GM04504 (cell line): Measurements from ENCODE around the gene ZFHX2.
"Not testable (repeated sequence)": the region's sequence is repeated elsewhere in the genome, so short reads cannot be mapped to it uniquely, and the experiment has no call there.

ENCODE experiments used
- DNase-seq: peaks from one replicate; pipeline ENCODE4 v3.0.0-alpha.2; 2012; ENCODE audit warnings: low read depth

The ZFHX2 gene

DNA sequence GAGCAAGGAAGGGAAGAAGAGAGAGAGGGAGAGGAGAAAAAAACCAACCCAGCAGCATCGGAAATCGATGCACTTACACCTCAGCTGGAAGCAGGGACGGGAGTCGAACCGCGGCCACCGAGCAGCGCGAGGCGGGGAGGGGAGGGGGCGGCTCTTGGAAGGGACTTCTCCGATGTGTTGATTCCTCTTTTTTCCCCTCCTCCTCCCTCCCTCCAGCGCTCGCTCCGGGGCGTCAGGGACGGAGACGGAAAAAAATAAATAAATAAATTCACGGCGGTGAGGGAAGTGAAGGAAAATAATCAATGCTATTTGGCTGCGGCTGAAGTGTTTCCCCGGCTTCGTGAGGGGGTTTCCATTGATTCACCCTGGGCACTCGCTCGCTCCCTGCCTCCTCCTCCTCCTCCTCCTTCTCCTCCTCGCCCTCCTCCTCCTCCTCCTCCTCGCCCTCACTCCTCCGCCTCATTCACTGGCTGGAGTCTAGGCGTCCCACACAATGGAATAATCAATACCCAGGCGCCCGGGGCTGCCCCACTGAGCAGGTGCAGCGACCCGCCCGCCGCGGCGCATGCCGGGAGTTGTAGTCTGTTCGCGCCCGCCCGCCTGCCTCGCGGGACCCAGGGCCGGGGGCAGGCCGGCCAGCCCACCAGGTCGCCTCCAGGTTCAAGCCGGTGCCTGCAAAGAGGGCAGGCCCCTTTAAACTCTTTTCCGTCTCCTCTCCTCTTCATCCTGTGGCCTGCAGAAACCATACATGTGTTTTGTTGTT, at the start of gene ZFHX2:
ZFHX2 (minus strand) TSS at position 500 of the 763 bp plus-strand sequence. CDS start 16,440 bp downstream, outside the sequence.
- DNase-seq = no peak

DNA sequence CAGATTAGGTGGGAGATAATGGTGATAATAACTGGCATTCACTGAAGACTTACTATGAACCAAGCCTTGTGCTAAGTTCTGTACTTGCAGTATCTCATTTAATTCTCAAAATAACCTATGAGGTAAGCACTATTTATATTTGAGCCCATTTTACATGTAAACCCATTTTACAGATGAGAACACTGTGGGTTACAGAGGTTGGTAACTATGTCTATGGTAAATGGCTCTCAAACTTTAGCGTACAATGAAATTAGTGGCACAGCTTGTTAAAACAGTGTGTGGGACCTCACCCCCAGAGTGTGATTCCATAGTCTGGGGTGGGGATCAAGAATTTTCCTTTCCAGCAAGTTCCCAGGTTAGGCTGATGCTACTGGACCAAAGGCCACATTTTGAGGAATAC, 49.2 kb upstream of the ZFHX2 start:
- DNase-seq = no peak

GRCh38 chr14:23600322-23600707, 48.8 kb upstream of the ZFHX2 start:
- DNase-seq = no peak

GRCh38 chr14:23594191-23594590, 42.6 kb upstream of the ZFHX2 start:
- not testable (repeated sequence) for DNase-seq

- DNase-seq = no peak
These were observed 38.6 kb upstream of the ZFHX2 start for GRCh38 chr14:23590198-23590597.

DNA sequence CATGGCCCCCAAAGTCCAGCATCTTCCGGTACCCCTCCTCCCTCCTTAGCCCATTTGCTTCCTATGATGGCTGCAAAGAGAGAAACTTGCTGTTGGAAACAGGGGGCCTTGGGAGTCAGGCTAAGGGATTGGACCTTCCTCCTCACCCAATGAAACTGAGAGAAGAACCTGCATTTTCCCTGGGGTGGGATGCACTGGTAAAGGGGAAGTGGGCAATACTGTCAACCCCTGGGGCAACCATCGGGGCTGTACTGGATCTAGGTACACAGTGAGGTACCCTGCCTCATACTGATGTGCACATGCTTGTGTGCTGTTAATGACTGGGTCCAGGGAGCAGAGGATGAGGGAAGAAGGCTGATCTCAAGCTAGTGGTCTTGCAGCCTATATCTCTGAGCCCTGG, 38.0 kb upstream of the ZFHX2 start:
- no peak for DNase-seq

GRCh38 chr14:23588884-23589598, 37.5 kb upstream of the ZFHX2 start:
- peak; percentile 54 for DNase-seq

DNA sequence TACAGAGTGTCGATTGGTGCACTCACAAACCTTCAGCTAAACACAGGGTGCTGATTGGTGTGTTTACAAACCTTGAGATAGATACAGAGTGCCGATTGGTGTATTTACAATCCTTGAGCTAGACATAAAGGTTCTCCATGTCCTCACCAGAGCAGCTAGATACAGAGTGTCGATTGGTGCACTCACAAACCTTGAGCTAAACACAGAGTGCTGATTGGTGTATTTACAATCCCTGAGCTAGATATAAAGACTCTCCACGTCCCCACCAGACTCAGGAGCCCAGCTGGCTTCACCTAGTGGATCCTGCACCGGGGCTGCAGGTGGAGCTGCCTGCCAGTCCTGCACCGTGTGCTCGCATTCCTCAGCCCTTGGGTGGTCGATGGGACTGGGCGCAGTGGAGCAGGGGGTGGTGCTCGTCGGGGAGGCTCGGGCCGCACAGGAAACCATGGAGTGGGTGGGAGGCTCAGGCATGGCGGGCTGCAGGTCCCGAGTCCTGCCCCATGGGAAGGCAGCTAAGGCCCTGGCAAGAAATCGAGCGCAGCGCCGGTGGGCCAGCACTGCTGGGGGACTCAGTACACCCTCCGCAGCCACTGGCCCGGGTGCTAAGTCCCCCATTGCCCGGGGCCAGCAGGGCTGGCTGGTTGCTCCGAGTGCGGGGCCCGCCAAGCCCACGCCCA, 33.1 kb upstream of the ZFHX2 start:
- DNase-seq = not testable (repeated sequence)

DNA sequence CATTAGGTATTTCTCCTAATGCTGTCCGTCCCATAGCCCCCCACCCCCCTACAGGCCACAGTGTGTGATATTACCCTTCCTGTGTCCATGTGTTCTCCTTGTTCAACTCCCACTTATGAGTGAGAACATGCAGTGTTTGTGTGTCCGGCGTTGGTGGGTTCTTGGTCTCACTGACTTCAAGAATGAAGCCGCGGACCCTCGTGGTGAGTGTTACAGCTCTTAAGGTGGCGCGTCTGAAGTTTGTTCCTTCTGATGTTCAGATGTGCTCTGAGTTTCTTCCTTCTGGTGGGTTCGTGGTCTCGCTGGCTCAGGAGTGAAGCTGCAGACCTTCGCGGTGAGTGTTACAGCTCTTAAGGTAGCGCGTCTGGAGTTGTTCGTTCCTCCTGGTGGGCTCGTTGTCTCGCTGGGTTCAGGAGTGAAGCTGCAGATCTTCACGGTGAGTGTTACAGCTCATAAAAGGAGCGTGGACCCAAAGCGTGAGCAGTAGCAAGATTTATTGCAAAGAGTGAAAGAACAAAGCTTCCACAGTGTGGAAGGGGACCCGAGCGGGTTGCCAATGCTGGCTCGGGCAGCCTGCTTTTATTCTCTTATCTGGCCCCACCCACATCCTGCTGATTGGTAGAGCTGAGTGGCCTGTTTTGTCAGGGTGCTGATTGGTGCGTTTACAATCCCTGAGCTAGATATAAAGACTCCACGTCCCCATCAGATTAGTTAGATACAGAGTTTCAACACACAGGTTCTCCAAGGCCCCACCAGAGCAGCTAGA, 32.4 kb upstream of the ZFHX2 start:
- DNase-seq = not testable (repeated sequence)

GRCh38 chr14:23582906-23583760, 31.6 kb upstream of the ZFHX2 start:
- no peak for DNase-seq

DNA sequence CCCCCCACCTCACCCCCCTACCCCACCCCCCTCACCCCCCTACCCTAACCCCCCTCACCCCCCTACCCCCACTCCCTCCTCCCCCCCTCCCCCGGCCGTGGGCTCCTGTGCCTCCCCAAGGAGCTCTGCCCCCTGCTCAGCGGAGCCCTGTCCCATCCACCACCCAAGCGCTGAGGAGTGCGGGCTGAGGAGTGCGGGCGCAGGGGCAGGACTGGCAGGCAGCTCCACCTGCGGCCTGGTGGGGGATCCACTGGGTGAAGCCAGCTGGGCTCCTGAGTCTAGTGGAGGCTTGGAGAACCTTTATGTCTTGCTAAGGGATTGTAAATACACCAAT, 29.4 kb upstream of the ZFHX2 start:
- DNase-seq = no peak

DNA sequence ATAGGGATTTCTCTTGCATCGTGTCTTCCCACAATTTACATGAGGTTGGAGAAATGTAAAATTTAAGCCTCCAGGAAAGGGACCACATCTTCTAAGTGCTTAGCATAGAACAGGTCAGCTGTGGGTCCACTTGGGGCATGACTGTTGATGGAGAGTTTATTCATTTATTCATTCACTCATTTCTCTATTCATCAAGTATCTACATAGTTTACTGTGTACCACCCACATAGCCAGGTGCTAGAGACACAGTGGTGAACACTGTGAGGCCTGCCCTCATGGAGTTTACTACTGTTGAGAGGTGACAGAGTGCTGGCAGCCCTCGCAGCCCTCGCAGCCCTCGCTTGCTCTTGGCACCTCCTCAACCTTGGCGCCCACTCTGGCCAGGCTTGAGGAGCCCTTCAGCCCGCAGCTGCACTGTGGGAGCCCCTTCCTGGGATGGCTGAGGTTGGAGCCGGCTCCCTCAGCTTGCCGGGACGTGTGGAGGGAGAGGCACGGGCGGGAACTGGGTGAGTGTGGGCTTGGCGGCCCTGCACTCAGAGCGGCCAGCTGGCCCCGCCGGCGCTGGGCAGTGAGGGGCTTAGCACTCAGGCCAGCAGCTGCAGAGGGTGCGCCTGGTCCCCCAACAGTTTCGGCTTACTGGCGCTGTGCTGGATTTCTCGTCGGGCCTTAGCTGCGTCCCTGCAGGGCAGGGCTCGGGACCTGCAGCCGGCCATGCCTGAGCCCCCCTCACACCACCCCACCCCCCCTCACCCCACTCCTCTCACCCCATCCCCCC, 28.8 kb upstream of the ZFHX2 start:
- no peak for DNase-seq

DNA sequence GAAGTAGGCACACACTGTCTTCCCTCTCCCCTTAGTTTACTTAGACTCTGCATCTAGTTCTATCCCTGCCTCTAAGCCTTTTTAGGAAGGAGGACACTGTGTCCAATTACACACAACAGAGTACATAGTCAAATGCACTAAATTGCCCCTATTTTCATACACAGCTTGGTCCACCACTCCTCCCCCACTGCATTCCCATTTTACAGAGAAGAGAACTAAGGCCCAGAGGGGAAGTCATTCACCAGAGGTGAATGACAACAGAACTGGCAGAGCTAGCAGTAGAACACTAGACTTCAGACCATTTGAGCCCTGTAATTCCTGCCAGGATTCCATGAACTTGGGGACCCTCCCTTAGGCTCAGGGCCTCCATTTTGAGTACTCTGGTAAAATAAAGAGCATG, 28.2 kb upstream of the ZFHX2 start:
- no peak for DNase-seq

DNA sequence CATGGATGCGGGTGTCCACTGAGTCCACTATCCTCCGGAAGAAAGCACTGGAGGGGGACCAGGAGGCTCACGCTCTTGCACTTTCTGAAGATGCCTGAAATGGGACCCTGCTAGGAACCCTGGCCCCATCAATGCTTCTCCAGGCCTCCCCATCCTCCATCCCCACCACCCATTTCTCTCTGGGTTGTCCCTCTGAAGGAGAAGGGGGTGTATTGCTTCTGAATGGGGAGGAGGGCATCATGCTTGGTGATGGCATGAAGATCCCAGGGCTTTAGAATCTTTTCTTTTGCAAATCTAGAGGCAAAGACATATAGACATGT, 27.7 kb upstream of the ZFHX2 start:
- DNase-seq = no peak

- DNase-seq = no peak
These were observed 27.2 kb upstream of the ZFHX2 start, which contains the start of gene JPH4 for GRCh38 chr14:23578560-23579310. TSS of gene JPH4 (minus strand) at chr14:23578790. CDS start at chr14:23577453, 1,337 bp downstream.

DNA sequence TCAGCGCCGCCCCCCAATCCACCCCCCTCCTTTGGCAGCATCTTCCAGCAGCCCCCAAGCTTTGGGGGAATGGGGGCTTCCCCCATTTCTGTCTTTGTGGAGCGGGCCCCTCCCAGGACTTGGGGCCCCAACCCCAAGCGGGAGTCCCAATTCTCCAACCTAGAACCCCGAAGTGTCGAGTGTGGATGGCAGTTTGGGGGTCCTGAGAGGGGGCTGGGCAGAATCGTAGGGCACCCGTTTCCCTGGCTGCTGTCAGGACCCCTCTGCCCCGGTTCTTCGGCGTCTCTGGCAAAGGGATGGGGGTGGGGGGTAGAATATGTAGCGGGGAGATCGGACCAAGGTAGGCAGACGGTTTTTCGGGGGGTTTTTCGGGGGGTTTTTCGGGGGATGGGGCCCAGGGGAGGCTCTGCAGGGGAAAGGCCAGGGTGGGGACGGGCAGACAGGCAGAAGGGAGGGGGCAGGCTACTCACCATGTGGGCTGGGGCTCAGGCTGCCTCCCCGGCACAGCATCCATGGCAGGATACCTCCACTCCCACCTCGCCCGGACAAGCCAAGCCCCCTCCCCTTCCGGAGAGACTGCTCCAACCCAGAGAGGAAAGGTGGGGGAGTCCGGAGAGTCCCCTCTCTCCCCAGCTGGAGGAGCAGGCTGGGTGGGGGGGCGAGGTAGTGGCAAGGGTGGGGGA, 26.3 kb upstream of the ZFHX2 start:
- no peak for DNase-seq

DNA sequence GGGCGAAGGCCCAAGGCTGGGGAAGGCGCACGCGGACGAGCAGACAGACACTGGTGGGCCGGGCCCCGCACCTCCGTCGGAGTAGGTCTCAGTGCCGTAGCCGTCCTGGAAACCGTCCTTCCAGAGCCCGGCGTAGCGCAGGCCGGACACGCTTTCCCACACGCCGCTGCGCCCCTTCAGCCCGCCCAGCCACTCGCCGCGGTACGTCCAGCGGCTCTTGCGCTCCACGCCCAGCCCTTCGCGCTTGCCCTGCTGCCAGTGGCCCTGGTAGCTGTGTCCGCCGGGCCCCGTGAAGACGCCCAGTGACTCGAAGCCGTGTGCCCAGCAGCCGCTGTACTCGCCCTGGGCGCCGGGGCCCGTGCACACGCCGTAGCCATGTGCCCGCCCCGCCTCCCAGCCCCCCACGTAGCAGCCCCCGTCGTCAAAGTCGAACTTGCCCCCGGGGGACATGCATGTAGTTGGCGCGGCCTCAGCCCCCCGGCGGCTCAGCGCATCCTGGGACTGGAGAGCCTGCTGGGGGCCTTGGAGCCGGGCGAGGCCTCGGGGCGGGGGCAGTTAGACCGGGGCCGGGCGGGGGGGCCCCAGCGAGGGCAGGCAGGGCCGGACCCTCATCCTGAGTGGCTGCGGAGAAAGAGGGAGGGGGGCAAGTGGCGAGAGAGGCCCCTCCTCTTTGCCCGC, 25.6 kb upstream of the ZFHX2 start:
- no peak for DNase-seq

GRCh38 chr14:23573384-23574015, 21.9 kb upstream of the ZFHX2 start:
- no peak for DNase-seq
